Activated B cell treated with CpG ODN at 0.5 μM for 24 hours (primary cell): Measurements from ENCODE around the gene RBM23. TPM values are rescaled to one million over a fixed set of nuclear protein-coding genes. Genes with fewer than 3 reads are reported as not detected.

Experiments used
- ATAC-seq: fragments of 200-7000 bp; cut with Tn5 transposase; one replicate; pipeline ENCODE4 v1.10.0; 2021; ENCODE audit warnings: low read depth, mild to moderate bottlenecking, moderate library complexity
- CTCF ChIA-PET: fragments of 350-600 bp; sonication (Branson Sonifier 250); formaldehyde crosslinking; loops from one replicate; lab custom pipeline; 2021; ENCODE audit warnings: antibody characterized with exemption; lab: Charles Lee
- POLR2A ChIA-PET: fragments of 350-600 bp; sonication (Branson Sonifier 250); formaldehyde crosslinking; loops from one replicate; lab custom pipeline; 2021; ENCODE audit warnings: antibody characterized with exemption; lab: Charles Lee
- DNase-seq: peaks from one replicate; pipeline ENCODE4 v3.0.0; 2022
- H3K27ac Mint-ChIP-seq: one replicate; pipeline ENCODE4 v1.8.0; 2020; ENCODE audit warnings: mixed read lengths
- H3K27me3 Mint-ChIP-seq: one replicate; pipeline ENCODE4 v1.8.0; 2021; ENCODE audit warnings: mixed read lengths
- H3K36me3 Mint-ChIP-seq: one replicate; pipeline ENCODE4 v1.8.0; 2021; ENCODE audit warnings: low read depth, mixed read lengths
- H3K4me1 Mint-ChIP-seq: one replicate; pipeline ENCODE4 v1.8.0; 2021; ENCODE audit warnings: mixed read lengths
- H3K4me3 Mint-ChIP-seq: one replicate; pipeline ENCODE4 v1.8.0; 2020; ENCODE audit warnings: mild to moderate bottlenecking, mixed read lengths
- H3K9me3 Mint-ChIP-seq: one replicate; pipeline ENCODE4 v1.8.0; 2020; ENCODE audit warnings: mixed read lengths
- CTCF ChIP-seq: fragments of 200-600 bp; IDR thresholded peaks from one replicate; pipeline ENCODE4 v1.8.0; 2022; ENCODE audit warnings: antibody characterized with exemption, mild to moderate bottlenecking
- intact Hi-C: fragments of 100-400 bp; cut with micrococcal nuclease; formaldehyde crosslinking; loops from one replicate; pipeline ENCODE4 v1.15.1; 2024
- total RNA-seq: library from RNA; stranded (reverse); gene quantifications from 2 replicates; pipeline ENCODE4 v1.2.3, GENCODE V29; 2022

RBM23 gene
- total RNA-seq, 1 donor from 2014 or later: 131 TPM

- H3K27me3 Mint-ChIP-seq: no peaks in the 10 kb centered on the region
- POLR2A ChIA-PET: interaction anchor here (0.6 to 9.4 kb wide), 10 partner anchors 11 to 1799 kb away, joined by 3 to 140 read pairs (median 4); partner anchors contain the start of genes DAD1, LRP10, PRMT5 and RBM23
- intact Hi-C loops: loop anchor here (10.0 kb wide), 1 partner anchor 499 kb away; no protein-coding TSS in a partner anchor
- peaks cover 21% of the 10 kb centered on the region for H3K36me3 Mint-ChIP-seq
- no peak for ATAC-seq
- TF ChIP-seq CTCF: no peak
- H3K4me1 Mint-ChIP-seq: peaks cover 62% of the 10 kb centered on the region
- peak within 1 kb of the TSS; percentile 1 for H3K27ac Mint-ChIP-seq
- no peak for DNase-seq
- CTCF ChIA-PET: interaction anchor here (1.7 to 8.6 kb wide), 2 partner anchors 11 to 30 kb away, joined by 7 to 103 read pairs; partner anchors contain the start of gene LRP10
- H3K9me3 Mint-ChIP-seq: no peaks in the 10 kb centered on the region
- H3K4me3 Mint-ChIP-seq: peak within 1 kb of the TSS; percentile 7
Measured at GRCh38 chr14:22883173-22883976, 35.6 kb downstream of the RBM23 start, which contains the start of gene REM2. TSS of gene REM2 (plus strand) at chr14:22883222. CDS start at chr14:22883288, 66 bp downstream.

- intact Hi-C loops: loop anchor here (10.0 kb wide), 1 partner anchor 498 kb away; no protein-coding TSS in a partner anchor
- H3K4me3 Mint-ChIP-seq: peak overlapping the region; percentile 7
- no peak for TF ChIP-seq CTCF
- H3K9me3 Mint-ChIP-seq: no peaks in the 10 kb centered on the region
- ChIA-PET CTCF (interaction anchor here (0.9 to 8.6 kb wide), 5 partner anchors 10 to 312 kb away, joined by 3 to 103 read pairs (median 7); partner anchors contain the start of gene LRP10), POLR2A (interaction anchor here (0.6 to 9.4 kb wide), 10 partner anchors 11 to 1798 kb away, joined by 3 to 140 read pairs (median 4); partner anchors contain the start of genes DAD1, LRP10, OXA1L and PRMT5)
- no peak overlapping the region for H3K27ac Mint-ChIP-seq
- no peaks in the 10 kb centered on the region for H3K27me3 Mint-ChIP-seq
- H3K36me3 Mint-ChIP-seq: peaks cover 28% of the 10 kb centered on the region
- H3K4me1 Mint-ChIP-seq: peaks cover 55% of the 10 kb centered on the region
- DNase-seq (no peak), ATAC-seq (no peak)
Measured at GRCh38 chr14:22882529-22883172, 36.3 kb downstream of the RBM23 start.

- DNase-seq (no peak), ATAC-seq (no peak)
- H3K36me3 Mint-ChIP-seq: peaks cover 31% of the 10 kb centered on the region
- H3K9me3 Mint-ChIP-seq: no peaks in the 10 kb centered on the region
- ChIA-PET POLR2A (interaction anchor here (0.9 to 9.4 kb wide), 8 partner anchors 10 to 293 kb away, joined by 3 to 140 read pairs (median 4); partner anchors contain the start of genes DAD1, LRP10, OXA1L and PRMT5), CTCF (interaction anchor here (0.9 to 8.6 kb wide), 5 partner anchors 10 to 312 kb away, joined by 3 to 103 read pairs (median 7); partner anchors contain the start of gene LRP10)
- H3K27ac Mint-ChIP-seq: peak overlapping the region; percentile 1
- no peak overlapping the region for H3K4me3 Mint-ChIP-seq
- no peak for TF ChIP-seq CTCF
- intact Hi-C loops: loop anchor here (10.0 kb wide), 1 partner anchor 497 kb away; no protein-coding TSS in a partner anchor
- peaks cover 49% of the 10 kb centered on the region for H3K4me1 Mint-ChIP-seq
- H3K27me3 Mint-ChIP-seq: no peaks in the 10 kb centered on the region
Measured at GRCh38 chr14:22882064-22882463, 36.9 kb downstream of the RBM23 start.

GRCh38 chr14:22878271-22879246 is 40.4 kb downstream of the RBM23 start:
- Mint-ChIP-seq H3K4me3 (no peak overlapping the region), H3K36me3 (peaks cover 63% of the 10 kb centered on the region), H3K4me1 (peaks cover 28% of the 10 kb centered on the region), H3K27me3 (no peaks in the 10 kb centered on the region), H3K9me3 (no peaks in the 10 kb centered on the region), H3K27ac (peak overlapping the region; percentile 6)
- ATAC-seq (no peak), DNase-seq (no peak)
- intact Hi-C loops: no loop called here
- no peak for TF ChIP-seq CTCF
- ChIA-PET POLR2A (interaction anchor here (1.3 to 1.6 kb wide), 3 partner anchors 8 to 112 kb away, joined by 3 to 5 read pairs (median 4); partner anchors contain the start of gene OXA1L), CTCF (no interaction called here)
